Measurements from ENCODE around the gene FREY1. TPM values are rescaled to one million over a fixed set of nuclear protein-coding genes. Genes with fewer than 3 reads are reported as not detected.

Gene FREY1
- total and polyA plus RNA-seq, 9 of the 15 experiments (the other 6 are each of a cell fraction or from before 2014, with no cell fraction given): 0.25 to 1.5 (median 1.1) TPM; not detected in 5

DNA sequence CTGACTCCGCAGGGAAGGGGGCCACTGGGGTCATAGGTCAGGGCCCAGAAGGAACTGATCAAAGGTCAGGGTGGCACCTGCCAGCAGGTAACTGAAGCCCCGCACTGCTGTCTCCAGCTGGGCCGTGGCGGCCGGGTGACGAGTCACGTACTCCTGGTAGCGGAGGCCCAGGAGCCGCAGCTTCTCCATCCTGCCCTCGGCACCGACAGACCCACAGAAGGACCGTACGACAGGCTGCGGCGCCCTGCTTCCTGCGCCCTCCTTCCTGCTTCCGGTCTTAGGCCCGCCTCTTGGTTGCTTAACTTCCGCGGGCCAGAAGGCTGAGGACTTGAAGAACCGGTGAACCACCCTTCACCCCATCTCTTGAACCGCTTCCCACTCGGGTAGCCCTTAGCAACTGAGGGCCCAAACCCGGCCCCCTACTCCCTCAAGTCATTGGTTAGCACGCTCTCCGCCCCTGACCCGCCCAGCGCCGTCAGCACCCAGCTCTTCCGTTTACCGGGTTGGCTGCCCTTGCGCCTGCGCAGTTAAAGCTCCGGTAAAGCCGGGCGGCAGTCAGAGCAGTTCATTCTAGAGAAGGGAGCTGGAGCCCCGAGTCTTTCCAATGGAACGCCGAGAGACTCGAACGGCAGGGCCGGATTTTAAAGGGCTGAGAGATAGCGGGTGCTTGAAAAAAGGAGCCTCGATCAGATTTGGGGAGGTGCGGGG, 10.7 kb upstream of the FREY1 start, which contains the start of gene PEX16 (continued):
- TF ChIP-seq ZNF561 (CRISPR knock-in tag; conservative IDR thresholded peaks at IDR 0.05) (no peak), POLR2AphosphoS5 (IDR thresholded peaks at IDR 0.05; ENCODE audit: control insufficient read depth, insufficient read depth, low read depth, low read length) (peak; percentile 61; the same call in 1 of the 2 replicates), ASH1L (IDR thresholded peaks at IDR 0.05; ENCODE audit: borderline replicate concordance, low read depth, partially characterized antibody) (peak; percentile 69), ZNF212 (CRISPR knock-in tag; IDR thresholded peaks at IDR 0.05) (no peak), ZNF165 (CRISPR knock-in tag; IDR thresholded peaks at IDR 0.05; ENCODE audit: borderline replicate concordance) (no peak), STAT5A (IDR thresholded peaks at IDR 0.05; ENCODE audit: borderline replicate concordance, low read length) (no peak), HCFC1 (IDR thresholded peaks at IDR 0.05; ENCODE audit: low read depth, low read length) (peak; percentile 71), ZNF280A (IDR thresholded peaks at IDR 0.05; ENCODE audit: low read depth, partially characterized antibody) (no peak), KAT7 (CRISPR knock-in tag; IDR thresholded peaks at IDR 0.05; ENCODE audit: borderline replicate concordance) (no peak), ZNF277 (CRISPR knock-in tag; IDR thresholded peaks at IDR 0.05; ENCODE audit: borderline replicate concordance) (no peak), DMBX1 (CRISPR knock-in tag; IDR thresholded peaks at IDR 0.05; ENCODE audit: borderline replicate concordance) (no peak), BRCA1 (IDR thresholded peaks at IDR 0.05) (no peak), BRCA1 (CRISPR knock-in tag; IDR thresholded peaks at IDR 0.05) (no peak), TRIM24 (IDR thresholded peaks at IDR 0.05) (no peak), MCM2 (IDR thresholded peaks at IDR 0.05; ENCODE audit: low read depth) (no peak), ILF3 (IDR thresholded peaks at IDR 0.05; ENCODE audit: borderline replicate concordance) (no peak), ZNF507 (tag; conservative IDR thresholded peaks at IDR 0.05) (no peak), ZNF77 (CRISPR knock-in tag; IDR thresholded peaks at IDR 0.05) (no peak), ZNF699 (CRISPR knock-in tag; IDR thresholded peaks at IDR 0.05; ENCODE audit: insufficient replicate concordance) (no peak), RFX7 (CRISPR knock-in tag; IDR thresholded peaks at IDR 0.05) (no peak)
- TF ChIP-seq, protein P1, sequence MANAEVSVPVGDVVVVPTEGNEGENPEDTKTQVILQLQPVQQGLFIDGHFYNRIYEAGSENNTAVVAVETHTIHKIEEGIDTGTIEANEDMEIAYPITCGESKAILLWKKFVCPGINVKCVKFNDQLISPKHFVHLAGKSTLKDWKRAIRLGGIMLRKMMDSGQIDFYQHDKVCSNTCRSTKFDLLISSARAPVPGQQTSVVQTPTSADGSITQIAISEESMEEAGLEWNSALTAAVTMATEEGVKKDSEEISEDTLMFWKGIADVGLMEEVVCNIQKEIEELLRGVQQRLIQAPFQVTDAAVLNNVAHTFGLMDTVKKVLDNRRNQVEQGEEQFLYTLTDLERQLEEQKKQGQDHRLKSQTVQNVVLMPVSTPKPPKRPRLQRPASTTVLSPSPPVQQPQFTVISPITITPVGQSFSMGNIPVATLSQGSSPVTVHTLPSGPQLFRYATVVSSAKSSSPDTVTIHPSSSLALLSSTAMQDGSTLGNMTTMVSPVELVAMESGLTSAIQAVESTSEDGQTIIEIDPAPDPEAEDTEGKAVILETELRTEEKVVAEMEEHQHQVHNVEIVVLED (CRISPR knock-in tag; IDR thresholded peaks at IDR 0.05): 0 out of 2 replicates have a peak, but pooled peaks have one; percentile 23
- TF ChIP-seq, protein P2, sequence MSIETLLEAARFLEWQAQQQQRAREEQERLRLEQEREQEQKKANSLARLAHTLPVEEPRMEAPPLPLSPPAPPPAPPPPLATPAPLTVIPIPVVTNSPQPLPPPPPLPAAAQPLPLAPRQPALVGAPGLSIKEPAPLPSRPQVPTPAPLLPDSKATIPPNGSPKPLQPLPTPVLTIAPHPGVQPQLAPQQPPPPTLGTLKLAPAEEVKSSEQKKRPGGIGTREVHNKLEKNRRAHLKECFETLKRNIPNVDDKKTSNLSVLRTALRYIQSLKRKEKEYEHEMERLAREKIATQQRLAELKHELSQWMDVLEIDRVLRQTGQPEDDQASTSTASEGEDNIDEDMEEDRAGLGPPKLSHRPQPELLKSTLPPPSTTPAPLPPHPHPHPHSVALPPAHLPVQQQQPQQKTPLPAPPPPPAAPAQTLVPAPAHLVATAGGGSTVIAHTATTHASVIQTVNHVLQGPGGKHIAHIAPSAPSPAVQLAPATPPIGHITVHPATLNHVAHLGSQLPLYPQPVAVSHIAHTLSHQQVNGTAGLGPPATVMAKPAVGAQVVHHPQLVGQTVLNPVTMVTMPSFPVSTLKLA (conservative IDR thresholded peaks at IDR 0.05): peak; percentile 58 to 73; a peak in 3 of 4 replicates

All from K562 (cell line).